ENCODE data around the gene GIMAP1. TPM values are rescaled to one million over a fixed set of nuclear protein-coding genes. Genes with fewer than 3 reads are reported as not detected.
A peak's percentile ranks its signal among the peaks of the same experiment; 100 is the strongest.
"Not testable (repeated sequence)": the region's sequence is repeated elsewhere in the genome, so short reads cannot be mapped to it uniquely, and the experiment has no call there.

GIMAP1 gene
- 1.3 TPM for polyA plus RNA-seq (2012; ENCODE audit: missing spikeins)

GRCh38 chr7:150716368-150716767, at the start of gene GIMAP1:
GIMAP1 (plus strand) TSS chr7:150716613; CDS start chr7:150719048, 2,435 bp downstream.
- FAIRE-seq, result no peak
- DNase-seq (ENCODE audit: insufficient read length), result no peak
- no peak; the same call in 1 of the 2 replicates for TF ChIP-seq TAF1 (IDR thresholded peaks at IDR 0.05; ENCODE audit: borderline replicate concordance, low read depth, low read length)
- peak; percentile 51; the same call in 1 of the 2 replicates for TF ChIP-seq POLR2AphosphoS5 (IDR thresholded peaks at IDR 0.05; ENCODE audit: low read depth, low read length)
- TF ChIP-seq POLR2A (IDR thresholded peaks at IDR 0.05; ENCODE audit: low read depth, low read length), result peak; percentile 65; the same call in 1 of the 2 replicates

GRCh38 chr7:150668472-150668911, 47.9 kb upstream of the GIMAP1 start:
- DNase-seq (ENCODE audit: insufficient read length) (no peak), FAIRE-seq (peak; percentile 96)
- TF ChIP-seq TAF1 (IDR thresholded peaks at IDR 0.05; ENCODE audit: borderline replicate concordance, low read depth, low read length) (no peak), POLR2A (IDR thresholded peaks at IDR 0.05; ENCODE audit: low read depth, low read length) (0 out of 2 replicates have a peak, but pooled peaks have one; percentile 40)

- no peak for DNase-seq (ENCODE audit: insufficient read length)
- FAIRE-seq, result no peak
- TF ChIP-seq POLR2A (IDR thresholded peaks at IDR 0.05; ENCODE audit: low read depth, low read length) (no peak), TAF1 (IDR thresholded peaks at IDR 0.05; ENCODE audit: borderline replicate concordance, low read depth, low read length) (no peak), POLR2AphosphoS5 (IDR thresholded peaks at IDR 0.05; ENCODE audit: low read depth, low read length) (no peak)
Measured at GRCh38 chr7:150668977-150669376, 47.4 kb upstream of the GIMAP1 start.

GRCh38 chr7:150671798-150672585, 44.4 kb upstream of the GIMAP1 start:
- DNase-seq (ENCODE audit: insufficient read length); FAIRE-seq: not testable (repeated sequence)

GRCh38 chr7:150675714-150676113, 40.7 kb upstream of the GIMAP1 start:
- DNase-seq (ENCODE audit: insufficient read length), result no peak
- FAIRE-seq, result no peak
- TF ChIP-seq POLR2AphosphoS5 (IDR thresholded peaks at IDR 0.05; ENCODE audit: low read depth, low read length), result no peak
- TF ChIP-seq POLR2A (IDR thresholded peaks at IDR 0.05; ENCODE audit: low read depth, low read length), result no peak
- no peak for TF ChIP-seq TAF1 (IDR thresholded peaks at IDR 0.05; ENCODE audit: borderline replicate concordance, low read depth, low read length)

- not testable (repeated sequence) for DNase-seq (ENCODE audit: insufficient read length); FAIRE-seq
Measured at GRCh38 chr7:150676276-150676675, 40.1 kb upstream of the GIMAP1 start.

GRCh38 chr7:150676854-150677253, 39.6 kb upstream of the GIMAP1 start:
- not testable (repeated sequence) for FAIRE-seq; DNase-seq (ENCODE audit: insufficient read length)

GRCh38 chr7:150678601-150679000, 37.8 kb upstream of the GIMAP1 start:
- FAIRE-seq; DNase-seq (ENCODE audit: insufficient read length): not testable (repeated sequence)

GRCh38 chr7:150680364-150680763, 36.0 kb upstream of the GIMAP1 start:
- FAIRE-seq; DNase-seq (ENCODE audit: insufficient read length): not testable (repeated sequence)

GRCh38 chr7:150685219-150686029, 31.0 kb upstream of the GIMAP1 start, which contains the start of gene GIMAP2:
GIMAP2 (plus strand) TSS chr7:150685706; CDS start chr7:150687060, 1,354 bp downstream.
- DNase-seq (ENCODE audit: insufficient read length) (no peak), FAIRE-seq (peak; percentile 93)
- TF ChIP-seq TAF1 (IDR thresholded peaks at IDR 0.05; ENCODE audit: borderline replicate concordance, low read depth, low read length) (no peak), POLR2A (IDR thresholded peaks at IDR 0.05; ENCODE audit: low read depth, low read length) (no peak), POLR2AphosphoS5 (IDR thresholded peaks at IDR 0.05; ENCODE audit: low read depth, low read length) (no peak)

GRCh38 chr7:150686030-150686631, 30.3 kb upstream of the GIMAP1 start:
- FAIRE-seq, result peak; percentile 92
- DNase-seq (ENCODE audit: insufficient read length), result no peak
- TF ChIP-seq POLR2AphosphoS5 (IDR thresholded peaks at IDR 0.05; ENCODE audit: low read depth, low read length) (no peak), TAF1 (IDR thresholded peaks at IDR 0.05; ENCODE audit: borderline replicate concordance, low read depth, low read length) (no peak; the same call in 1 of the 2 replicates), POLR2A (IDR thresholded peaks at IDR 0.05; ENCODE audit: low read depth, low read length) (peak; percentile 18; the same call in 1 of the 2 replicates)

GRCh38 chr7:150688630-150689029, 27.8 kb upstream of the GIMAP1 start:
- DNase-seq (ENCODE audit: insufficient read length) (no peak), FAIRE-seq (no peak)
- TF ChIP-seq POLR2AphosphoS5 (IDR thresholded peaks at IDR 0.05; ENCODE audit: low read depth, low read length), result no peak
- TF ChIP-seq POLR2A (IDR thresholded peaks at IDR 0.05; ENCODE audit: low read depth, low read length), result no peak
- no peak for TF ChIP-seq TAF1 (IDR thresholded peaks at IDR 0.05; ENCODE audit: borderline replicate concordance, low read depth, low read length)

Data from GM12892 (cell line).